PC-3 (cell line): ENCODE data around the gene NHS.

Source experiments
- EZH2phosphoT487 ChIP-seq: fragments of 300-600 bp; sonication (generic); IDR thresholded peaks from 2 replicates; pipeline ENCODE4 v1.6.1; 2018; ENCODE audit warnings: mild to moderate bottlenecking, antibody characterized with exemption, low read length, borderline replicate concordance
- TF ChIP-seq, protein P1 (sequence below): fragments of 300-600 bp; sonication (generic); conservative IDR thresholded peaks from 2 replicates; pipeline ENCODE4 v1.5.1; 2017; ENCODE audit warnings: antibody characterized with exemption, low read depth, mild to moderate bottlenecking, low read length

DNA sequence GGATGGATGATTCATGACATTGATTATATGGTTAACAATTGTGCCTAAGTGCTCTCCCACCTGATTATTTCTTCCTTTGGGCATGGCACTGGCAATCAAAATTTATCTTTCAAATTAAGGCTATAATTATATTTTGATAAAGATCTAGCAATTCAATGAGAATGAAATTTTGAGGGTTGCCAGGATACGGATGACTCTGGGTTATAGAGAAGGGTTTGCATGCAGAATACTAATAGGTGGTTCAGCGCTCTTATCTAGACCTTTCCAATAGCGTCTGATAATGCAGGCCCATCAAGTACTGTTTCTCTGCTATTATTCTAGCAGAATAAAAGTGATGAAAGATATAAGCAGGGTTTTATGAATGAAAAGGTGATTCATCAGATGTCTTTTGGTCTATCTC is 287.4 kb downstream of the NHS start:
- TF ChIP-seq, protein P1, sequence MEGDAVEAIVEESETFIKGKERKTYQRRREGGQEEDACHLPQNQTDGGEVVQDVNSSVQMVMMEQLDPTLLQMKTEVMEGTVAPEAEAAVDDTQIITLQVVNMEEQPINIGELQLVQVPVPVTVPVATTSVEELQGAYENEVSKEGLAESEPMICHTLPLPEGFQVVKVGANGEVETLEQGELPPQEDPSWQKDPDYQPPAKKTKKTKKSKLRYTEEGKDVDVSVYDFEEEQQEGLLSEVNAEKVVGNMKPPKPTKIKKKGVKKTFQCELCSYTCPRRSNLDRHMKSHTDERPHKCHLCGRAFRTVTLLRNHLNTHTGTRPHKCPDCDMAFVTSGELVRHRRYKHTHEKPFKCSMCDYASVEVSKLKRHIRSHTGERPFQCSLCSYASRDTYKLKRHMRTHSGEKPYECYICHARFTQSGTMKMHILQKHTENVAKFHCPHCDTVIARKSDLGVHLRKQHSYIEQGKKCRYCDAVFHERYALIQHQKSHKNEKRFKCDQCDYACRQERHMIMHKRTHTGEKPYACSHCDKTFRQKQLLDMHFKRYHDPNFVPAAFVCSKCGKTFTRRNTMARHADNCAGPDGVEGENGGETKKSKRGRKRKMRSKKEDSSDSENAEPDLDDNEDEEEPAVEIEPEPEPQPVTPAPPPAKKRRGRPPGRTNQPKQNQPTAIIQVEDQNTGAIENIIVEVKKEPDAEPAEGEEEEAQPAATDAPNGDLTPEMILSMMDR: no peak
- TF ChIP-seq EZH2phosphoT487: no peak
